ENCODE results near the gene MRI1. TPM values are rescaled to one million over a fixed set of nuclear protein-coding genes. Genes with fewer than 3 reads are reported as not detected.
A peak's percentile ranks its signal among the peaks of the same experiment; 100 is the strongest.

MRI1 gene
- total and polyA plus RNA-seq, 10 of the 15 experiments (the other 5 are each of a cell fraction or from before 2014, with no cell fraction given): 5.4 to 50.3 (median 28.3) TPM

DNA sequence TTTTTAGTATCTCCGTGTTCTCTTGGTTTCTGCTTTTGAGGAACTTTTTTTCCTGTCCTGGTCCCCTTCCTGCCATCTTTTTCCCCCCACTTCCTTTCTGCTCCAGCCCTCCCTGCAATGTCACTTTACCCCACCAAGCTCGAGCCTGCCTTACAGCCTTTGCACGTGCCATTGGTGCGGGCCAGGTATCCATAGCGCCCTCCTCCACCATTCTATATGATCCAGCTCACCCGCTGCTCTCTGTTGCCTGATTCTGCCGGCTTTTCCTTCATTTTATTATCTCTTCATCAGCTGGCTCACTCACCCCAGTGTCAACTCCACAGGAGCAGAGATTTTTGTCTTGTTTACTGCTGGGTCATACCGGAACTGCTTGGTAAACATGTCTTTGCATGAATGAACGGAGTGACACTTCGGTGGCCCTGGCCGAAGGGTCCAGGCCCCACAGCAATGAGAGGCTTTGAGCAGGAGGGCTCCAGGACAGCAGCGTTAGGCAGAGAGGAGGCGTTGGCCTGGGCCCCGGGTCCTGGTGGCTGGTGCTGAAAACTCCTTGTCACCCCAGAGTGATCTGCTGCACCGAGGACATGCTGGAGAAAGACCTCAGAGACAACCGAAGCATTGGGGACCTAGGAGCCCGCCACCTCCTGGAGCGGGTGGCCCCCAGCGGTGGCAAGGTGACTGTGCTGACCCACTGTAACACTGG lies 1.2 kb downstream of the MRI1 start:
- Histone ChIP-seq H3K4me2 (ENCODE audit: control insufficient read depth, insufficient read depth) (peak overlapping the region; percentile 94), H4K20me1 (ENCODE audit: control insufficient read depth, insufficient read depth) (no peaks in the 10 kb centered on the region), H3K9me3 (replicated peaks; ENCODE audit: control insufficient read depth, insufficient read depth, low read length) (no peaks in the 10 kb centered on the region), H2AFZ (ENCODE audit: control insufficient read depth, low read depth, low read length) (peak overlapping the region; percentile 61), H3K36me3 (ENCODE audit: control insufficient read depth in 2 of 2, insufficient read depth in 2 of 2, low read length in 1 of 2) (peaks cover 3 to 4% of the 10 kb centered on the region in 2 experiments; a peak in 3 of 4 replicates), H3K79me2 (ENCODE audit: control insufficient read depth, insufficient read depth, low read length) (peaks cover 19% of the 10 kb centered on the region), H3K4me3 (peak overlapping the region; percentile 83), H3K27me3 (replicated peaks in 1 of 2; ENCODE audit: control insufficient read depth in 2 of 2, insufficient read depth in 2 of 2, low read length in 1 of 2) (no peaks in the 10 kb centered on the region), H3K27ac (ENCODE audit: control insufficient read depth, insufficient read depth) (0 out of 2 replicates have a peak overlapping the region, but pooled peaks have one; percentile 20), H3K4me1 (ENCODE audit: control insufficient read depth, insufficient read depth, low read length) (no peaks in the 10 kb centered on the region), H3K9ac (ENCODE audit: control insufficient read depth, insufficient read depth, low read length) (peak overlapping the region; percentile 71)
- 70% methylated on average over 19 of the region's 19 CpGs for WGBS (ENCODE audit: insufficient coverage, insufficient replicate concordance, low lambda C conversion rate, missing lambda C conversion rate)
- intact Hi-C loops (cut with micrococcal nuclease; ENCODE audit: unreplicated experiment): no loop called here
- ChIA-PET RAD21 (ENCODE audit: unreplicated experiment) (interaction anchor here (1.4 kb wide), 1 partner anchor 8 kb away, joined by 7 read pairs; the partner anchor contains the start of gene C19orf53), SMC1A (ENCODE audit: uncharacterized antibody, unreplicated experiment) (interaction anchor here (2.0 kb wide), 1 partner anchor 9 kb away, joined by 6 read pairs; the partner anchor contains the start of gene C19orf53), CTCF (interaction anchor here (1.0 kb wide), 1 partner anchor 17 kb away, joined by 3 read pairs; a partner anchor contains a TSS), POLR2A (interaction anchor here (0.5 to 2.9 kb wide), 2 partner anchors 9 to 83 kb away, joined by 6 to 17 read pairs; partner anchors contain the start of gene C19orf53)
- ATAC-seq: peak; percentile 11; the same call in 2 of the 3 replicates
- FAIRE-seq: no peak
- in situ Hi-C loops (cut with MboI): no loop called here
- TSS peak; percentile 61 for BruUV-seq (replicated peaks)
- no peak for DNase-seq (ENCODE audit: low read depth, low spot score)
- TF ChIP-seq NR2C1 (IDR thresholded peaks at IDR 0.05) (no peak), BHLHE40 (IDR thresholded peaks at IDR 0.05; ENCODE audit: borderline replicate concordance in 1 of 2, low read depth in 2 of 2, low read length in 1 of 2) (peak in 1 of 2 experiments; percentile 24; a peak in 1 of 4 replicates)
- TF ChIP-seq, protein P1, sequence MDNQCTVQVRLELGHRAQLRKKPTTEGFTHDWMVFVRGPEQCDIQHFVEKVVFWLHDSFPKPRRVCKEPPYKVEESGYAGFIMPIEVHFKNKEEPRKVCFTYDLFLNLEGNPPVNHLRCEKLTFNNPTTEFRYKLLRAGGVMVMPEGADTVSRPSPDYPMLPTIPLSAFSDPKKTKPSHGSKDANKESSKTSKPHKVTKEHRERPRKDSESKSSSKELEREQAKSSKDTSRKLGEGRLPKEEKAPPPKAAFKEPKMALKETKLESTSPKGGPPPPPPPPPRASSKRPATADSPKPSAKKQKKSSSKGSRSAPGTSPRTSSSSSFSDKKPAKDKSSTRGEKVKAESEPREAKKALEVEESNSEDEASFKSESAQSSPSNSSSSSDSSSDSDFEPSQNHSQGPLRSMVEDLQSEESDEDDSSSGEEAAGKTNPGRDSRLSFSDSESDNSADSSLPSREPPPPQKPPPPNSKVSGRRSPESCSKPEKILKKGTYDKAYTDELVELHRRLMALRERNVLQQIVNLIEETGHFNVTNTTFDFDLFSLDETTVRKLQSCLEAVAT (IDR thresholded peaks at IDR 0.05): 0 out of 2 replicates have a peak, but pooled peaks have one; percentile 53
